IPS-18c (cell line): ENCODE data around the gene ANGPTL7.
"Not testable (repeated sequence)": the region's sequence is repeated elsewhere in the genome, so short reads cannot be mapped to it uniquely, and the experiment has no call there.

Experiments used
- H3K4me3 ChIP-seq: 2 replicates; pipeline ENCODE4 v1.7.0; 2013; ENCODE audit warnings: low read depth, mild to moderate bottlenecking, low read length, moderate library complexity; ENCODE audit not compliant: insufficient read depth
- H3K9me3 ChIP-seq: one replicate; pipeline ENCODE4 v1.6.1; 2013; ENCODE audit warnings: mild to moderate bottlenecking, low read length, moderate library complexity; ENCODE audit not compliant: control insufficient read depth, insufficient read depth

Gene ANGPTL7

GRCh38 chr1:11158720-11159321, 30.3 kb upstream of the ANGPTL7 start:
- Histone ChIP-seq H3K9me3 (no peaks in the 10 kb centered on the region), H3K4me3 (no peak overlapping the region)

DNA sequence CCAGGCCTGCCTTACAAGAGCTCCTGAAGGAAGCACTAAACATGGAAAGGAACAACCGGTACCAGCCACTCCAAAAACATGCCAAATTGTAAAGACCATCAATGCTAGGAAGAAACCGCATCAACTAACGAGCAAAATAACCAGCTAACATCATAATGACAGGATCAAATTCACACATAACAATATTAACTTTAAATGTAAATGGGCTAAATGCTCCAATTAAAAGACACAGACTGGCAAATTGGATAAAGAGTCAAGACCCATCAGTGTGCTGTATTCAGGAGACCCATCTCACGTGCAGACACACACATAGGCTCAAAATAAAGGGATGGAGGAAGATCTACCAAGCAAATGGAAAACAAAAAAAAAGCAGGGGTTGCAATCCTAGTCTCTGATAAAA, 26.4 kb upstream of the ANGPTL7 start:
- not testable (repeated sequence) for H3K9me3 ChIP-seq, H3K4me3 ChIP-seq

GRCh38 chr1:11166744-11167143, 22.4 kb upstream of the ANGPTL7 start:
- H3K9me3 ChIP-seq, H3K4me3 ChIP-seq: not testable (repeated sequence)

DNA sequence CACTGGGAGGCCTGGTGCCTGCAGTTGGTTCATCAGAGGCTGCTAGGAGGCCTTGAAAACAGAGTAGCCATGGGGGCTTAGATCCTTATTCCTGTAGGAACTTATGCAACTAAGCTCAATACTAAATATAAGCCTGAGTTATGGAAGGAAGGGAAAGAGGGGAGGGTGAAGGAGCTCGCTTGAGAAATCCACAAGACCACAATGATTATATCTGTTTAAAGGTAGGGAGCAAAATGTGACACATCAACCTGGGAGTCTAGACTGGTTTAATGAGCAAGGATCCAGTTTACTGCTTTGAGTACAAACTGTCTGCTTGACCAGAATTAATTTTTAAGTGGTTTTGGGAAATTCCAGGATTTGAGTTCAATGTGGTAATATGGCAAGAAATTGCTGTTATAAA, 20.4 kb upstream of the ANGPTL7 start:
- no peak overlapping the region for H3K4me3 ChIP-seq
- H3K9me3 ChIP-seq = no peaks in the 10 kb centered on the region

- Histone ChIP-seq H3K9me3 (no peaks in the 10 kb centered on the region), H3K4me3 (no peak overlapping the region)
These were observed 20.0 kb upstream of the ANGPTL7 start for GRCh38 chr1:11169202-11169601.

DNA sequence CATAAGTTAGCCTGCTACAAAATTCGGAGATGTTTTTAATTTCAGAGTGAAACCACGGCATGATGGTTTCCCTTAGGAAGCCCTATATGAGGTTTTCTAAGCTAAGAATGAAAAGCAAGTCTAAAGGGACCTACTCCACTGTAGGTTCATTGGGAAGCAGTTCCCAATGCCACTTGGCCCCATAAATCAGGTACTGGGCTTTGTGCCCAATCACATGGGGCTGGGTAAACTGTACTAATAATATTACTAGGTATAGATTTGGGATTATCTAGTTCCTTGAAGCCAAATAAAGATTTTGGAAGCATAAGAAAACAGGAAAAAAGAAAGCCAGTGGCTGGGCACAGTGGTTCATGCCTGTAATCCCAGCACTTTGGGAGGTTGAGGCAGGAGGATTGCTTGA, 19.1 kb upstream of the ANGPTL7 start:
- no peak overlapping the region for H3K4me3 ChIP-seq
- no peaks in the 10 kb centered on the region for H3K9me3 ChIP-seq

- Histone ChIP-seq H3K4me3 (no peak overlapping the region), H3K9me3 (no peaks in the 10 kb centered on the region)
These were observed 14.8 kb upstream of the ANGPTL7 start for GRCh38 chr1:11174261-11174942.

DNA sequence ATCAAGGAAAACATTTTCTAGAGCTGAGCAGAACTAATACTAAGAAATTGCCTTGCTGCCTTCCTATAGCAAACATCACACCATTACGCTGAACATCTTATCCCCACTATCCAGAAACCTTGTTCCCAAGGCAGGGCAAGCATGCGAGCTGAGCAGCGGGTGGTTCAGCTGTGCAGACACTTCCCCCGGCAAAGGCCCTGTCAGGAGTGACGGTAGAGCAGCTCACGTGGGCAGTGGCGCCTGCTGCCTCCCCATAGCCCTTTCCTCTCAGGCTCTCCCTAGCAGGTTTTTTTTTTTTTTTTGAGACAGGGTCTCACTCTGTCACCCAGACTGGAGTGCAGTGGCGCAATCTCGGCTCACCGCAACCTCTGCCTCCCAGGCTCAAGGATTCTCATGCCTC, 13.7 kb upstream of the ANGPTL7 start:
- Histone ChIP-seq H3K4me3 (no peak overlapping the region), H3K9me3 (no peaks in the 10 kb centered on the region)

DNA sequence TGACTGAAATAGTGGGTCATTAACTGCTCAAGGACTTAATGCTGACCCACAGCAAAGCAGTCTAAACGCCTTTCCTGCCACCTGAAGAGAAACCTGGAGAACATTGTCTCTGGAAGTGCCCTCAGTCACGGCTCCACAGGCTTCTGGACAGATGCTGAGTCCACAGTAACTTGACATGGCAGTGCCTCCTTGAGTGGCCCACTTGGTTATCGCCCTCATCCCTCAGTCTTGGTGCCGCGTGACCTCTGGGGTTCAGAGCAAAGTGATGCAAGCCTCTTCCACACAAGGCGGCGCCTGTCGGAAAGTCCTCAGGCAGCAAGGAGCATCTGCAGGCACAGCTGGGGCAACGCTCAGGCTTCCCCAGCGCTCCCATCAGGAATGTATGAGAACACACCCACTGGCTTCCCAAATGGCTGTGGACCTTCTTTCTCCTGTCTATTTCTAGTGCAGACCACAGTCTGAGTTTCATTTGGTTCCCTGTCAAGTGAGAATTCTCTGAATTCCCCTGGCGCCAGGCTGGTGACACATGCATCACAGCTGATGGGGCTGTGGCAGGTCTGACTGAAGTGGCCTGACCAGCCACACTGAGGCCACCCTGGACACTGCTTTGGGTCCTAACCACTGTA, 13.0 kb upstream of the ANGPTL7 start:
- no peak overlapping the region for H3K4me3 ChIP-seq
- H3K9me3 ChIP-seq = no peaks in the 10 kb centered on the region

DNA sequence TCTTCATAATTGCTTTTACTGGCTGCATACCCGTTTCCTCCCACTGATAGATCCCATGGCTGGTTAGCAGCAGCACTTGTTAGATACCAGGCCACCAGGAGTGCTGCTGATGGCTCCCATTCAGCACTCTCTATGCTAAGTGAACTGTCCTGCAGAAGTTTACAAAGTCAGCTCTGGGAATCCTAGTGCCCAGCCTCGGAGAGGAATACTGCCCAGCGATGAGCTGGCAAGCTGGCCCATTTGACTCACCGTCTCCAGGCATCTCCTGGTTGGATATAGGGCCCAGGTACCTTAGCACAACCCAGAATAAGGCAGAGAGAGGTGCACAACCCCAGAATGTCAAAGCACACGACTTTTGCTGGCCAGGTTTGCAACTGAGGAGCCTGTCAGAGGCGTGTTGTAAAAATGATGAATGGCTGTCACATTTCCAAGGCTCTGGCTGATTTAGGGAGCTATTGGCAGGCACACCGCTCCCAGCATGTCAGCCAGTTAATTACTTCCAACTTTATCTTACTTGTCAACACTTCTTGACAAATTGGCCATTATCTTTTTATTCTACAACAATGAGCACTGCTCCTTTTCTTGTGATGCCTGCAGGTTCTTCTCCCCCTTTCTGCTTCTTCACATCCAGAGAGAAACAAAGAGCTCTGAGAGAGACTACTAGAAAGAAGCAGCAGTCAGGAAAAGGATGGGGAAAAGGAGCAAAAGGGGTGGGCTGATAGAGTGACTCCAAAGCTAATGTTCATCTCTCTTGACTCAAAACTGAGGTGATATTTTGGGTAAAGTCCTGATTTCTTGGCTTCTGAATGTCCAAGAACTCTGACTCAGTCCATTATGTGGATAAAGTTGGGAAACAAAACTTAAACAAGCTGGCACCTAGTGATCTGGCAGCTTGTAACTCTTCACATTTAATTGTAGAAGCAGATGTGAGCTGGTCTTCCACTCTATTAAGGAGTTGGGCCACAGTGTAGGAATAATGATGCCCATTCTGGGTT, 10.8 kb upstream of the ANGPTL7 start:
- Histone ChIP-seq H3K9me3 (no peaks in the 10 kb centered on the region), H3K4me3 (no peak overlapping the region)

DNA sequence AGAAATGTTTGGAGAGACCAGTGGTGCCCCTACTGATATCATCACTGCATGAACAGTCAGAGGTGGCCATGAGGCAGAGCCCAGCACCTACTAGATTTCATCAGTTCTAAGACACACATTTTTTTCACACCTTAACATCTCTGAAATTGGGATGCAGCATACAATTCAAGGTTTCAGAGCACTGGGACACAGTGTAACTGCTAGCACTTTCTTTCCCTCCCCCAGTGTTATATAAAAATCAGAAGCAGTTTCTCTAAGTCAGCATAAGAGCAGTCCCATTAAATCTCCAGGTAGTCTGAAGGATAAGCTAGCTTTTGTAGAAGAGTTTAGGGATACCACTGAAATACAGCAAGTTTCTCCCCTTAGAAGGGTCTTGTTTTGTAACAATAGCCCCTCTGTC, 10.0 kb upstream of the ANGPTL7 start:
- Histone ChIP-seq H3K4me3 (no peak overlapping the region), H3K9me3 (no peaks in the 10 kb centered on the region)

DNA sequence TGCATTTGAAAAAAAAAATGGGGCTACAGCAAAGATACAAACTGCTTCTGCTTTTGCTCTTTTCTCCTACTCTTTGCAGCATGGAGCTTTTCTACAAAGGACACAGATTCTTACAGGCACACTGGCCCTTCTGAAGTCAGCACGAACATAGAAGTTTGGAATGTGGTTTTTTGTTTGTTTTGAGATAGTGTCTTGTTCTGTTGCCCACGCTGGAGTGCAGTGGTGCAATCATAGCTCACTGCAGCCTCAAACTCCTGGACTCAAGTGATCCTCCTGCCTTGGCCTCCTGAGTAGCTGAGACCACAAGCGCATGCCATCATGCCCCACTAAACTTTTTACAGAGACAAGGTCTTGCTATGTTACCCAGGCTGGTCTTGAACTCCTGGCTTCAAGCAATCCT, 9.4 kb upstream of the ANGPTL7 start:
- not testable (repeated sequence) for H3K4me3 ChIP-seq, H3K9me3 ChIP-seq

- Histone ChIP-seq H3K4me3 (no peak overlapping the region), H3K9me3 (no peaks in the 10 kb centered on the region)
These were observed 8.8 kb upstream of the ANGPTL7 start for GRCh38 chr1:11180342-11180744.

- Histone ChIP-seq H3K4me3 (no peak overlapping the region), H3K9me3 (no peaks in the 10 kb centered on the region)
These were observed 6.3 kb upstream of the ANGPTL7 start for GRCh38 chr1:11182884-11183283.

- no peaks in the 10 kb centered on the region for H3K9me3 ChIP-seq
- no peak overlapping the region for H3K4me3 ChIP-seq
These were observed 4.2 kb upstream of the ANGPTL7 start for GRCh38 chr1:11184973-11185372.

DNA sequence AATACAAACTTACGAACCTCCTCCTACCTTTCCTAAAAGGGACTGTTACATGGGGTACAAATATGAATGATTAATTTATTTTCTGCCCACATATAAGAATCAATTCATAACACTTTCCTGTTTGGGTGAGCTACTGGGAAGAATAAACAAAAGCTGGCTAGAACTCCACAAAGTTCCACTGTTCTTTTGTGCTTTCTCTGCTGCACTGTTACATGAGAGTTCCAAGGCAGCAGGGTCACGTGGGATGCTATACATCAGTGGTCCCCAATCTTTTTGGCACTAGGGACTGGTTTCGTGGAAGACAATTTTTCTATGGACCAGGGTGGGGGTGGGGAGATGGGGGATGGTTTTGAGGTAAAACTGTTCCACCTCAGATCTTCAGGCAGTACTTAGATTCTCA, 2.2 kb upstream of the ANGPTL7 start:
- H3K9me3 ChIP-seq = no peaks in the 10 kb centered on the region
- H3K4me3 ChIP-seq = no peak overlapping the region

DNA sequence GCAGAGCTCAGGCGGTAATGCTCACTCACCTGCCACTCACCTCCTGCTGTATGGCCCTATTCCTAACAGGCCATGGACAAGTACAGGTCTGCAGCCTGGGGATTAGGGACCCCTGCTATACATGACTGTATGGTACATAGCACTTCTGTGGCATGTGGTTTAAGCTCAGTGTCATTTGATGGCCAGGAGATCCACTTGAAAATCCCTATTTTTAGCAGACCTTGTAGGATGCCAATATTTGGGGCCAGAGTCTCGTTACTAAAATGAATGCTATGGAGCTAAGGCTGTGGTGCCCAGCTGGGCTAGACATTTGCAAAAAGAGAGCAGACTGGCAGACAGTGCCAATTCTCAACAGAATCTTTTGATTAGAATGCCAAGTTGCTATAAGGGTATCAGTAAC, 1.7 kb upstream of the ANGPTL7 start:
- H3K4me3 ChIP-seq = no peak overlapping the region
- H3K9me3 ChIP-seq = no peaks in the 10 kb centered on the region

- Histone ChIP-seq H3K9me3 (no peaks in the 10 kb centered on the region), H3K4me3 (no peak overlapping the region)
These were observed 1.2 kb upstream of the ANGPTL7 start for GRCh38 chr1:11187931-11188330.
